GM12878 (cell line): ENCODE results near the gene RBM42. TPM values are rescaled to one million over a fixed set of nuclear protein-coding genes. Genes with fewer than 3 reads are reported as not detected.

Experiments
- EP300 ChIP-seq, 2 experiments: fragments of 150-350 bp in 1 of 2; IDR thresholded peaks; 2 replicates each; pipeline ENCODE4 v1.6.1; 2011 to 2012; ENCODE audit warnings: low read depth in 2 of 2, low read length in 2 of 2, borderline replicate concordance in 1 of 2, improper control_type of control experiment in 1 of 2, inconsistent platforms in 1 of 2; ENCODE audit not compliant: control insufficient read depth in 1 of 2
- GABPA ChIP-seq: IDR thresholded peaks from 2 replicates; pipeline ENCODE4 v1.6.1; 2014; ENCODE audit warnings: antibody characterized with exemption, low read depth, mild to moderate bottlenecking, inconsistent platforms
- GATAD2B ChIP-seq: fragments of 450-650 bp; conservative IDR thresholded peaks from 2 replicates; pipeline ENCODE4 v1.6.1; 2017; ENCODE audit warnings: low read depth, mild to moderate bottlenecking, moderate library complexity
- HCFC1 ChIP-seq: fragments of 150-350 bp; IDR thresholded peaks from 2 replicates; pipeline ENCODE4 v1.6.1; 2014; ENCODE audit warnings: low read length
- HDAC6 ChIP-seq: fragments of 200-600 bp; sonication (generic); IDR thresholded peaks from one replicate; pipeline ENCODE4 v1.8.0; 2017; ENCODE audit warnings: antibody characterized with exemption; ENCODE audit not compliant: unreplicated experiment
- MEF2A ChIP-seq: IDR thresholded peaks from 2 replicates; pipeline ENCODE4 v1.6.1; 2011; ENCODE audit warnings: low read depth, mild to moderate bottlenecking, low read length, moderate library complexity; ENCODE audit not compliant: insufficient read depth
- MXI1 ChIP-seq: fragments of 150-350 bp; IDR thresholded peaks from 2 replicates; pipeline ENCODE4 v1.6.1; 2011; ENCODE audit warnings: low read depth, mild to moderate bottlenecking, inconsistent platforms, low read length, improper control_type of control experiment
- PAX5 ChIP-seq: IDR thresholded peaks from 2 replicates; pipeline ENCODE4 v1.6.1; 2011; ENCODE audit warnings: low read depth, low read length, borderline replicate concordance
- RB1 ChIP-seq: fragments of 450-650 bp; formaldehyde crosslinking; IDR thresholded peaks from 2 replicates; pipeline ENCODE4 v1.6.1; 2017; ENCODE audit warnings: mild to moderate bottlenecking, borderline replicate concordance
- SIX5 ChIP-seq: IDR thresholded peaks from 2 replicates; pipeline ENCODE4 v1.6.1; 2011; ENCODE audit warnings: mild to moderate bottlenecking, low read depth, low read length, moderate library complexity; ENCODE audit not compliant: severe bottlenecking
- SREBF2 ChIP-seq: IDR thresholded peaks from 2 replicates; pipeline ENCODE4 v1.6.1; 2012; ENCODE audit warnings: mild to moderate bottlenecking, low read length
- SRF ChIP-seq, 2 experiments: IDR thresholded peaks; 2 replicates each; pipeline ENCODE4 v1.6.1; 2011; ENCODE audit warnings: low read depth in 2 of 2, low read length in 2 of 2, mild to moderate bottlenecking in 1 of 2, moderate library complexity in 1 of 2
- STAT3 ChIP-seq: IDR thresholded peaks from 2 replicates; pipeline ENCODE4 v1.6.1; 2011; ENCODE audit warnings: low read depth, low read length, improper control_type of control experiment
- ZBED1 ChIP-seq: IDR thresholded peaks from 2 replicates; pipeline ENCODE4 v1.6.1; 2016; ENCODE audit warnings: borderline replicate concordance
- polyA plus RNA-seq, 11 experiments: library from polyadenylated mRNA; depleted of rRNA in 4 of 11; unstranded in 6 of 11; stranded (reverse) in 5 of 11; fragments of >200 nt; fragmentation: Nextera tagmentation in 4 of 11; fragmentation: Illumina TruSeq in 1 of 11; extraction: Ambion mirVana in 4 of 11; extraction: Trizol in 1 of 11; gene quantifications; 1 replicate in 1 of 11; 2 replicates in 10 of 11; pipeline versions ENCODE4 v1.2.1 to v1.2.3, GENCODE V29; 2011 to 2016; ENCODE audit warnings: inconsistent platforms in 2 of 11, missing spikeins in 2 of 11, low read depth in 1 of 11
- total RNA-seq, 4 experiments: library from RNA; depleted of rRNA in 3 of 4; stranded (reverse); fragments of >200 nt in 3 of 4; fragmentation: Illumina TruSeq in 1 of 4; extraction: Trizol in 1 of 4; gene quantifications; 2 replicates each; pipeline versions ENCODE4 v1.2.1 to v1.2.3, GENCODE V29; 2013 to 2021
- TF ChIP-seq, protein P1 (sequence below): fragments of 450-650 bp; formaldehyde crosslinking; IDR thresholded peaks from 2 replicates; pipeline ENCODE4 v1.4.0; 2020; ENCODE audit warnings: mild to moderate bottlenecking, moderate library complexity
- TF ChIP-seq, protein P2 (sequence below): fragments of 450-650 bp; IDR thresholded peaks from 2 replicates; pipeline ENCODE4 v1.6.1; 2016; ENCODE audit warnings: mild to moderate bottlenecking
- TF ChIP-seq, protein P3 (sequence below): fragments of 450-650 bp; IDR thresholded peaks from 2 replicates; pipeline ENCODE4 v1.6.1; 2017; ENCODE audit warnings: mild to moderate bottlenecking
- TF ChIP-seq, protein P4 (sequence below): fragments of 450-650 bp; IDR thresholded peaks from 2 replicates; pipeline ENCODE4 v1.6.1; 2018; ENCODE audit warnings: borderline replicate concordance, mild to moderate bottlenecking; ENCODE audit not compliant: partially characterized antibody

RBM42 gene
- total and polyA plus RNA-seq, 10 of the 15 experiments (the other 5 are each of a cell fraction or from before 2014, with no cell fraction given) = 4.2 to 117 (median 48.5) TPM

DNA sequence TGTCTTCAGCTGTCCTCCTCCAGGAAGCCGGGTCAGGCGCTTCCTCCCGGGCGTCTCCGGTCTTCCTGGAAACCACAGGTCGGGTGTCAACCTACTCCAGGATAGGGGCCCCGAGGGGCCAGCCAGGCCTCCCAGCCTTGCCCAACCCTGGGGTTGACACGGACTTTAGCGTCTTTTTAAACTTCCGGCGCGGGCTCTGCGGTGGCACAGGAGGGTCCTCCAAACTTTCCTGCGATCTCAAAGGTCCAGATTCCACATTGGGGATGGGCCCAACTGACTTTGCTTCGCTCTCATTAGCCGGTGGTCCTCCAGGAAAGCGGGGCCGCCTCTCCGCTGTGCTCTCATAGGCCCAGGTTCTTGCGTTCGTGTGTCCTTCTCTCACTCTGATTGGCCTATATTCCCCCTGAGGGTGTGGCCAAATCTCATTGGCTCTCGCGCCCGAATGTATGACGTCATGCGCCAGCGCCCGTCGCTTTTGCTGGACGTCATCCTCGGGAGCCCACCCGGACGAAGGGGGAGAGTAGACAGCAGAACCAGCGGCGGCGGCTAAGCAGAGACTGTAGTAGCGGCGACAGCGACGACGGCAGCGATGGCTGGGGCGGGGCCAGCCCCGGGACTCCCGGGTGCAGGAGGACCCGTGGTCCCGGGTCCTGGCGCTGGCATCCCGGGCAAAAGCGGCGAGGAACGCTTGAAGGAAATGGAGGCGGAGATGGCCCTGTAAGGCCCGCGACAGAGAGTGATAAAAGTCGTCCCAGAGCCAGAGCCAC lies at the start of gene RBM42 (continued):
- TF ChIP-seq, protein P1, sequence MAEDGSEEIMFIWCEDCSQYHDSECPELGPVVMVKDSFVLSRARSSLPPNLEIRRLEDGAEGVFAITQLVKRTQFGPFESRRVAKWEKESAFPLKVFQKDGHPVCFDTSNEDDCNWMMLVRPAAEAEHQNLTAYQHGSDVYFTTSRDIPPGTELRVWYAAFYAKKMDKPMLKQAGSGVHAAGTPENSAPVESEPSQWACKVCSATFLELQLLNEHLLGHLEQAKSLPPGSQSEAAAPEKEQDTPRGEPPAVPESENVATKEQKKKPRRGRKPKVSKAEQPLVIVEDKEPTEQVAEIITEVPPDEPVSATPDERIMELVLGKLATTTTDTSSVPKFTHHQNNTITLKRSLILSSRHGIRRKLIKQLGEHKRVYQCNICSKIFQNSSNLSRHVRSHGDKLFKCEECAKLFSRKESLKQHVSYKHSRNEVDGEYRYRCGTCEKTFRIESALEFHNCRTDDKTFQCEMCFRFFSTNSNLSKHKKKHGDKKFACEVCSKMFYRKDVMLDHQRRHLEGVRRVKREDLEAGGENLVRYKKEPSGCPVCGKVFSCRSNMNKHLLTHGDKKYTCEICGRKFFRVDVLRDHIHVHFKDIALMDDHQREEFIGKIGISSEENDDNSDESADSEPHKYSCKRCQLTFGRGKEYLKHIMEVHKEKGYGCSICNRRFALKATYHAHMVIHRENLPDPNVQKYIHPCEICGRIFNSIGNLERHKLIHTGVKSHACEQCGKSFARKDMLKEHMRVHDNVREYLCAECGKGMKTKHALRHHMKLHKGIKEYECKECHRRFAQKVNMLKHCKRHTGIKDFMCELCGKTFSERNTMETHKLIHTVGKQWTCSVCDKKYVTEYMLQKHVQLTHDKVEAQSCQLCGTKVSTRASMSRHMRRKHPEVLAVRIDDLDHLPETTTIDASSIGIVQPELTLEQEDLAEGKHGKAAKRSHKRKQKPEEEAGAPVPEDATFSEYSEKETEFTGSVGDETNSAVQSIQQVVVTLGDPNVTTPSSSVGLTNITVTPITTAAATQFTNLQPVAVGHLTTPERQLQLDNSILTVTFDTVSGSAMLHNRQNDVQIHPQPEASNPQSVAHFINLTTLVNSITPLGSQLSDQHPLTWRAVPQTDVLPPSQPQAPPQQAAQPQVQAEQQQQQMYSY (CRISPR knock-in tag) = peak; percentile 91
- TF ChIP-seq MXI1 (no peak), MEF2A (no peak), STAT3 (no peak), ZBED1 (no peak), SIX5 (peak; percentile 72), PAX5 (0 out of 2 replicates have a peak, but pooled peaks have one; percentile 58), HCFC1 (peak; percentile 91), GABPA (peak; percentile 73), SREBF2 (no peak), SRF (IDR thresholded peaks at IDR 0.05; ENCODE audit: low read depth in 2 of 2, low read length in 2 of 2) (peak; percentile 79 to 97), GATAD2B (0 out of 2 replicates have a peak, but pooled peaks have one; percentile 14), RB1 (peak; percentile 67; the same call in 1 of the 2 replicates), EP300 (IDR thresholded peaks at IDR 0.05; ENCODE audit: borderline replicate concordance in 1 of 2, control insufficient read depth in 1 of 2, low read depth in 2 of 2, low read length in 2 of 2) (no peak), HDAC6 (peak; percentile 50)
- TF ChIP-seq, protein P2, sequence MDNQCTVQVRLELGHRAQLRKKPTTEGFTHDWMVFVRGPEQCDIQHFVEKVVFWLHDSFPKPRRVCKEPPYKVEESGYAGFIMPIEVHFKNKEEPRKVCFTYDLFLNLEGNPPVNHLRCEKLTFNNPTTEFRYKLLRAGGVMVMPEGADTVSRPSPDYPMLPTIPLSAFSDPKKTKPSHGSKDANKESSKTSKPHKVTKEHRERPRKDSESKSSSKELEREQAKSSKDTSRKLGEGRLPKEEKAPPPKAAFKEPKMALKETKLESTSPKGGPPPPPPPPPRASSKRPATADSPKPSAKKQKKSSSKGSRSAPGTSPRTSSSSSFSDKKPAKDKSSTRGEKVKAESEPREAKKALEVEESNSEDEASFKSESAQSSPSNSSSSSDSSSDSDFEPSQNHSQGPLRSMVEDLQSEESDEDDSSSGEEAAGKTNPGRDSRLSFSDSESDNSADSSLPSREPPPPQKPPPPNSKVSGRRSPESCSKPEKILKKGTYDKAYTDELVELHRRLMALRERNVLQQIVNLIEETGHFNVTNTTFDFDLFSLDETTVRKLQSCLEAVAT = 0 out of 2 replicates have a peak, but pooled peaks have one; percentile 21
- TF ChIP-seq, protein P3, sequence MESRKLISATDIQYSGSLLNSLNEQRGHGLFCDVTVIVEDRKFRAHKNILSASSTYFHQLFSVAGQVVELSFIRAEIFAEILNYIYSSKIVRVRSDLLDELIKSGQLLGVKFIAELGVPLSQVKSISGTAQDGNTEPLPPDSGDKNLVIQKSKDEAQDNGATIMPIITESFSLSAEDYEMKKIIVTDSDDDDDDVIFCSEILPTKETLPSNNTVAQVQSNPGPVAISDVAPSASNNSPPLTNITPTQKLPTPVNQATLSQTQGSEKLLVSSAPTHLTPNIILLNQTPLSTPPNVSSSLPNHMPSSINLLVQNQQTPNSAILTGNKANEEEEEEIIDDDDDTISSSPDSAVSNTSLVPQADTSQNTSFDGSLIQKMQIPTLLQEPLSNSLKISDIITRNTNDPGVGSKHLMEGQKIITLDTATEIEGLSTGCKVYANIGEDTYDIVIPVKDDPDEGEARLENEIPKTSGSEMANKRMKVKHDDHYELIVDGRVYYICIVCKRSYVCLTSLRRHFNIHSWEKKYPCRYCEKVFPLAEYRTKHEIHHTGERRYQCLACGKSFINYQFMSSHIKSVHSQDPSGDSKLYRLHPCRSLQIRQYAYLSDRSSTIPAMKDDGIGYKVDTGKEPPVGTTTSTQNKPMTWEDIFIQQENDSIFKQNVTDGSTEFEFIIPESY = no peak
- TF ChIP-seq, protein P4, sequence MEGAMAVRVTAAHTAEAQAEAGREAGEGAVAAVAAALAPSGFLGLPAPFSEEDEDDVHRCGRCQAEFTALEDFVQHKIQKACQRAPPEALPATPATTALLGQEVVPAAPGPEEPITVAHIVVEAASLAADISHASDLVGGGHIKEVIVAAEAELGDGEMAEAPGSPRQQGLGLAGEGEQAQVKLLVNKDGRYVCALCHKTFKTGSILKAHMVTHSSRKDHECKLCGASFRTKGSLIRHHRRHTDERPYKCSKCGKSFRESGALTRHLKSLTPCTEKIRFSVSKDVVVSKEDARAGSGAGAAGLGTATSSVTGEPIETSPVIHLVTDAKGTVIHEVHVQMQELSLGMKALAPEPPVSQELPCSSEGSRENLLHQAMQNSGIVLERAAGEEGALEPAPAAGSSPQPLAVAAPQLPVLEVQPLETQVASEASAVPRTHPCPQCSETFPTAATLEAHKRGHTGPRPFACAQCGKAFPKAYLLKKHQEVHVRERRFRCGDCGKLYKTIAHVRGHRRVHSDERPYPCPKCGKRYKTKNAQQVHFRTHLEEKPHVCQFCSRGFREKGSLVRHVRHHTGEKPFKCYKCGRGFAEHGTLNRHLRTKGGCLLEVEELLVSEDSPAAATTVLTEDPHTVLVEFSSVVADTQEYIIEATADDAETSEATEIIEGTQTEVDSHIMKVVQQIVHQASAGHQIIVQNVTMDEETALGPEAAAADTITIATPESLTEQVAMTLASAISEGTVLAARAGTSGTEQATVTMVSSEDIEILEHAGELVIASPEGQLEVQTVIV = peak; percentile 67
